HepG2 (cell line): Measurements from ENCODE around the gene MLANA. TPM values are rescaled to one million over a fixed set of nuclear protein-coding genes. Genes with fewer than 3 reads are reported as not detected.

Experiments
- ATAC-seq: fragments of 200-7000 bp; cut with Tn5 transposase; 3 replicates; pipeline ENCODE4 v1.9.1; 2020; ENCODE audit warnings: mild to moderate bottlenecking, moderate library complexity
- BruUV-seq: library from RNA; stranded (reverse); fragments of 400-500 nt; replicated peaks from 2 replicates; lab custom pipeline; 2021; lab: Mats Ljungman, UMichigan
- CTCF ChIA-PET: fragments of 300-600 bp; formaldehyde crosslinking; extraction: SDS; loops from one replicate; lab custom pipeline; 2021; ENCODE audit warnings: low total read pairs, inconsistent platforms, low intra/inter-chr PET ratio; lab: Yijun Ruan, JAX
- POLR2A ChIA-PET: fragments of 350-600 bp; sonication (Branson Sonifier 250); formaldehyde crosslinking; loops from one replicate; lab custom pipeline; 2020; ENCODE audit warnings: antibody characterized with exemption, inconsistent platforms; lab: Yijun Ruan, JAX
- DNase-seq: peaks from one replicate; pipeline ENCODE4 v3.0.0-alpha.2; 2015; ENCODE audit warnings: low spot score
- FAIRE-seq: peaks from 3 replicates; lab custom pipeline; 2011; peaks lifted over from hg19 to GRCh38; lab: Jason Lieb, UNC
- H2AFZ ChIP-seq: one replicate; pipeline ENCODE4 v1.6.1; 2011; ENCODE audit warnings: low read length, inconsistent platforms
- H3K27ac ChIP-seq: fragments of 300-600 bp; 3 replicates; pipeline ENCODE4 v1.8.0; 2011; ENCODE audit warnings: mixed run types, mild to moderate bottlenecking, mixed read lengths, low read length, inconsistent platforms; ENCODE audit not compliant: insufficient read depth; ENCODE audit errors: extremely low read length
- H3K27me3 ChIP-seq, 2 experiments: fragments of 200-600 bp in 1 of 2; 2 replicates in 1 of 2; 3 replicates in 1 of 2; pipeline versions ENCODE4 v1.6.0 to v1.8.0; 2011; ENCODE audit warnings: low read length in 2 of 2, mild to moderate bottlenecking in 2 of 2, moderate library complexity in 2 of 2, inconsistent platforms in 1 of 2; ENCODE audit not compliant: insufficient read depth in 2 of 2, control insufficient read depth in 1 of 2
- H3K36me3 ChIP-seq, 2 experiments: fragments of 200-600 bp in 1 of 2; replicated peaks in 1 of 2; 2 replicates in 1 of 2; 3 replicates in 1 of 2; pipeline versions ENCODE4 v1.5.1 to v1.8.0; 2011; ENCODE audit warnings: low read length in 2 of 2, inconsistent platforms in 1 of 2; ENCODE audit not compliant: insufficient read depth in 2 of 2, control insufficient read depth in 1 of 2
- H3K4me1 ChIP-seq: 2 replicates; pipeline ENCODE4 v1.5.1; 2012; ENCODE audit warnings: low read length, inconsistent platforms; ENCODE audit not compliant: insufficient read depth
- H3K4me2 ChIP-seq: 2 replicates; pipeline ENCODE4 v1.6.0; 2011; ENCODE audit warnings: low read depth, low read length, inconsistent platforms
- H3K4me3 ChIP-seq, 3 experiments: fragments of 200-600 bp in 1 of 3; sonication (generic), shearing (Covaris generic) in 1 of 3; replicated peaks in 1 of 3; 2 replicates each; pipeline ENCODE4 v1.5.1; 2011 to 2016; ENCODE audit warnings: low read length in 3 of 3, inconsistent platforms in 2 of 3, low read depth in 2 of 3, mild to moderate bottlenecking in 2 of 3, control low read depth in 1 of 3, mixed read lengths in 1 of 3; ENCODE audit not compliant: insufficient read depth in 1 of 3
- H3K79me2 ChIP-seq: one replicate; pipeline ENCODE4 v1.6.1; 2011; ENCODE audit warnings: low read length, inconsistent platforms; ENCODE audit not compliant: insufficient read depth
- H3K9ac ChIP-seq: 2 replicates; pipeline ENCODE4 v1.6.0; 2011; ENCODE audit warnings: mild to moderate bottlenecking, low read depth, low read length, inconsistent platforms; ENCODE audit not compliant: insufficient read depth
- H3K9me3 ChIP-seq: 2 replicates; pipeline ENCODE4 v1.5.1; 2012; ENCODE audit warnings: mild to moderate bottlenecking, low read length
- H4K20me1 ChIP-seq: 2 replicates; pipeline ENCODE4 v1.6.0; 2011; ENCODE audit warnings: inconsistent platforms, mild to moderate bottlenecking, low read length, moderate library complexity; ENCODE audit not compliant: insufficient read depth
- ATF5 ChIP-seq: sonication (generic); formaldehyde crosslinking; IDR thresholded peaks from 2 replicates; pipeline ENCODE4 v1.4.0; 2020; ENCODE audit warnings: mild to moderate bottlenecking, low read depth, missing genetic modification reagents
- CCDC6 ChIP-seq: sonication (generic); formaldehyde crosslinking; IDR thresholded peaks from 2 replicates; pipeline ENCODE4 v1.8.1; 2022; ENCODE audit warnings: mild to moderate bottlenecking, missing genetic modification reagents, moderate library complexity
- HNF4A ChIP-seq: sonication (generic); formaldehyde crosslinking; IDR thresholded peaks from 2 replicates; pipeline ENCODE4 v1.4.0; 2020; ENCODE audit warnings: missing genetic modification reagents
- MED13 ChIP-seq: sonication (generic); formaldehyde crosslinking; IDR thresholded peaks from 2 replicates; pipeline ENCODE4 v1.5.0; 2020; ENCODE audit warnings: missing genetic modification reagents
- MEIS2 ChIP-seq: sonication (generic); formaldehyde crosslinking; IDR thresholded peaks from 2 replicates; pipeline ENCODE4 v1.9.0; 2021; ENCODE audit warnings: mild to moderate bottlenecking, missing genetic modification reagents
- PHB2 ChIP-seq: fragments of 450-650 bp; IDR thresholded peaks from 2 replicates; pipeline ENCODE4 v1.6.1; 2018; ENCODE audit not compliant: partially characterized antibody
- PHF5A ChIP-seq: IDR thresholded peaks from one replicate; pipeline ENCODE4 v1.6.1; 2018; ENCODE audit warnings: low read depth, missing genetic modification reagents; ENCODE audit not compliant: unreplicated experiment
- SIX4 ChIP-seq: sonication (generic); formaldehyde crosslinking; IDR thresholded peaks from 2 replicates; pipeline ENCODE4 v1.4.0; 2020; ENCODE audit warnings: missing genetic modification reagents
- SMC3 ChIP-seq: IDR thresholded peaks from 2 replicates; pipeline ENCODE4 v1.6.1; 2011; ENCODE audit warnings: low read length, improper control_type of control experiment
- ZMYM3 ChIP-seq: sonication (generic); formaldehyde crosslinking; IDR thresholded peaks from 2 replicates; pipeline ENCODE4 v1.5.1; 2020; ENCODE audit warnings: mild to moderate bottlenecking, missing genetic modification reagents
- ZNF143 ChIP-seq: sonication (generic); formaldehyde crosslinking; IDR thresholded peaks from 2 replicates; pipeline ENCODE4 v1.4.0; 2020; ENCODE audit warnings: missing genetic modification reagents
- ZNF235 ChIP-seq: sonication (generic); formaldehyde crosslinking; IDR thresholded peaks from 2 replicates; pipeline ENCODE4 v1.8.1; 2023; ENCODE audit warnings: mild to moderate bottlenecking, missing genetic modification reagents, borderline replicate concordance
- ZNF256 ChIP-seq: sonication (generic); formaldehyde crosslinking; conservative IDR thresholded peaks from 2 replicates; pipeline ENCODE4 v1.4.0; 2020; ENCODE audit warnings: missing genetic modification reagents
- ZNF282 ChIP-seq: fragments of 450-650 bp; IDR thresholded peaks from 2 replicates; pipeline ENCODE4 v1.6.1; 2018; ENCODE audit not compliant: partially characterized antibody
- ZNF431 ChIP-seq: sonication (generic); formaldehyde crosslinking; IDR thresholded peaks from 2 replicates; pipeline ENCODE4 v1.9.0; 2022; ENCODE audit warnings: missing genetic modification reagents, low read depth, mild to moderate bottlenecking, borderline replicate concordance
- ZSCAN12 ChIP-seq: sonication (generic); formaldehyde crosslinking; IDR thresholded peaks from 2 replicates; pipeline ENCODE4 v1.9.0; 2021; ENCODE audit warnings: mild to moderate bottlenecking, missing genetic modification reagents
- WGBS: methylation state at CpG from one replicate; pipeline ENCODE4 v1.1.6; 2017; ENCODE audit warnings: low lambda C conversion rate; 5-methylcytosine and 5-hydroxymethylcytosine counted together
- in situ Hi-C: cut with HindIII; loops from 2 replicates; pipeline ENCODE4 v1.10.0; 2017; ENCODE audit warnings: low pct_unique_long_range_greater_than_20kb; ENCODE audit not compliant: extremely low pct_ligation_motif_present
- intact Hi-C: fragments of 100-400 bp; cut with micrococcal nuclease; formaldehyde crosslinking; loops from one replicate; pipeline ENCODE4 v1.10.0; 2022; ENCODE audit not compliant: unreplicated experiment
- polyA plus RNA-seq, 8 experiments: library from polyadenylated mRNA; depleted of rRNA in 3 of 8; stranded (reverse) in 7 of 8; unstranded in 1 of 8; fragments of >200 nt; fragmentation: Illumina TruSeq in 4 of 8; extraction: Trizol in 4 of 8; gene quantifications; 2 replicates each; pipeline versions ENCODE4 v1.2.1 to v1.2.3, GENCODE V29; 2011 to 2016; ENCODE audit warnings: low read depth in 4 of 8, missing spikeins in 1 of 8, mixed read lengths in 1 of 8; ENCODE audit not compliant: insufficient read depth in 1 of 8
- total RNA-seq, 5 experiments: library from RNA; depleted of rRNA; stranded (reverse); fragments of >200 nt; fragmentation: Illumina TruSeq; extraction: Trizol; gene quantifications; 2 replicates each; pipeline ENCODE4 v1.2.3, GENCODE V29; 2016; ENCODE audit warnings: low read depth in 1 of 5

MLANA gene
- total and polyA plus RNA-seq, 2 of the 13 experiments (the other 11 are each of a cell fraction or from before 2014, with no cell fraction given): 0.11 to 0.18 TPM

GRCh38 chr9:5917888-5918287 lies 27.2 kb downstream of the MLANA start (continued):
- TF ChIP-seq ZNF282: no peak
- TF ChIP-seq, all 625 proteins: peak for 0

- H3K4me2 ChIP-seq: no peak overlapping the region
- TF ChIP-seq ZNF256: no peak
- H3K36me3 ChIP-seq: peaks cover 3 to 19% of the 10 kb centered on the region in 2 experiments; a peak in 2 of 5 replicates
- POLR2A ChIA-PET: no interaction called here
- intact Hi-C loops: no loop called here
- H2AFZ ChIP-seq: no peak overlapping the region
- DNase-seq: no peak
- no peaks in the 10 kb centered on the region for H3K79me2 ChIP-seq
- WGBS: 97% methylated on average over 3 of the region's 3 CpGs
- H4K20me1 ChIP-seq: no peaks in the 10 kb centered on the region
- H3K9ac ChIP-seq: no peak overlapping the region
- BruUV-seq: no TSS peak
- in situ Hi-C loops: no loop called here
- CTCF ChIA-PET: no interaction called here
- H3K4me3 ChIP-seq: no peak overlapping the region
- no peak for FAIRE-seq
- no peak overlapping the region for H3K27ac ChIP-seq
- no peak for ATAC-seq
- no peaks in the 10 kb centered on the region for H3K9me3 ChIP-seq
- H3K27me3 ChIP-seq: no peaks in the 10 kb centered on the region
- no peaks in the 10 kb centered on the region for H3K4me1 ChIP-seq
These were observed 27.8 kb downstream of the MLANA start for GRCh38 chr9:5918460-5918859.

GRCh38 chr9:5920860-5921328 lies 30.2 kb downstream of the MLANA start:
- H3K27ac ChIP-seq: no peak overlapping the region
- no peak overlapping the region for H2AFZ ChIP-seq
- no peak overlapping the region for H3K4me3 ChIP-seq
- no peaks in the 10 kb centered on the region for H3K9me3 ChIP-seq
- ATAC-seq: no peak
- no peaks in the 10 kb centered on the region for H4K20me1 ChIP-seq
- H3K9ac ChIP-seq: no peak overlapping the region
- H3K36me3 ChIP-seq: peaks cover 3 to 26% of the 10 kb centered on the region in 2 experiments; a peak in 3 of 5 replicates
- POLR2A ChIA-PET: no interaction called here
- intact Hi-C loops: no loop called here
- no peak for TF ChIP-seq ATF5 (CRISPR knock-in tag)
- no peak for TF ChIP-seq SIX4 (CRISPR knock-in tag)
- TF ChIP-seq MEIS2: no peak
- TF ChIP-seq PHF5A: no peak
- TF ChIP-seq ZNF235 (CRISPR knock-in tag): no peak
- no peak for TF ChIP-seq HNF4A
- no peak for TF ChIP-seq ZSCAN12 (CRISPR knock-in tag)
- no peak for TF ChIP-seq ZNF431 (CRISPR knock-in tag)
- no peak for TF ChIP-seq SMC3
- TF ChIP-seq CCDC6 (CRISPR knock-in tag): no peak
- no peak for TF ChIP-seq ZMYM3 (CRISPR knock-in tag)
- no peak for TF ChIP-seq MED13 (CRISPR knock-in tag)
- TF ChIP-seq ZNF143 (CRISPR knock-in tag): no peak
- no peak for TF ChIP-seq PHB2
- H3K27me3 ChIP-seq: no peaks in the 10 kb centered on the region
- 97% methylated on average over 2 of the region's 2 CpGs for WGBS
- CTCF ChIA-PET: no interaction called here
- BruUV-seq: no TSS peak
- no peak for DNase-seq
- in situ Hi-C loops: no loop called here
- H3K4me2 ChIP-seq: no peak overlapping the region
- no peaks in the 10 kb centered on the region for H3K4me1 ChIP-seq
- FAIRE-seq: no peak
- H3K79me2 ChIP-seq: no peaks in the 10 kb centered on the region
